Daoy (cell line): ENCODE results near the gene KCTD16. TPM values are rescaled to one million over a fixed set of nuclear protein-coding genes. Genes with fewer than 3 reads are reported as not detected.

Source experiments
- DNase-seq: peaks from one replicate; pipeline ENCODE4 v3.0.0-alpha.2; 2015; ENCODE audit warnings: low read depth
- total RNA-seq: library from RNA; depleted of rRNA; stranded (reverse); fragments of >200 nt; shearing (Covaris generic); gene quantifications from 2 replicates; pipeline ENCODE4 v1.2.3, GENCODE V29; 2014

Gene KCTD16
- total RNA-seq, 1 experiment from 2014 or later, result 0.63 TPM

DNA sequence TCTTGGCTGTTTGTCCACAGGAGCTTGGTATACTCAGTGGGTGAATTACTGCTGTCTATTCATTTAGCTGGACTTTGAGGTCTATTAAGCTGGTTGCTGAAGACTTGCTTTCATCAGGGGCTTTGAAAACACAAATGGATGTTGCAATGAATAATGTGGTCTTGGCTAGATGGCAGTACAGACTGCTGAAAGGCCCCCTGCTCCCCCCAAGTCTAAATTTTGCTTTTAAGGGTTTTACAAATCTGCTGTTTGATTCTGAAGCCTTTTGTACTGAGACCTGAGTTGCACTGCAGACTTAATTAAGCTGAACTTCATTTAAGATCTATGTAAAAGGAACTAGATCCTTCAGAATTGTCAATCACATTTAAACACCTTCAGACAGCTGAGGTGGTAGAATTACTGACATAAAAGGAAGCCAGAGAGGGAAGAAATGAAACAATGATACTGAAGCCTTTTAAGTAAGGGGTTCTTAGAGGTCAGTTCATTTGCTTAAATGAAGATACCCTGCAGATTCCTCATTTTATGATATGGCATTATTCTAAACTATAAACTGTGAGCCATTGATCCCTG, 37.3 kb downstream of the KCTD16 start:
- DNase-seq, result no peak

DNA sequence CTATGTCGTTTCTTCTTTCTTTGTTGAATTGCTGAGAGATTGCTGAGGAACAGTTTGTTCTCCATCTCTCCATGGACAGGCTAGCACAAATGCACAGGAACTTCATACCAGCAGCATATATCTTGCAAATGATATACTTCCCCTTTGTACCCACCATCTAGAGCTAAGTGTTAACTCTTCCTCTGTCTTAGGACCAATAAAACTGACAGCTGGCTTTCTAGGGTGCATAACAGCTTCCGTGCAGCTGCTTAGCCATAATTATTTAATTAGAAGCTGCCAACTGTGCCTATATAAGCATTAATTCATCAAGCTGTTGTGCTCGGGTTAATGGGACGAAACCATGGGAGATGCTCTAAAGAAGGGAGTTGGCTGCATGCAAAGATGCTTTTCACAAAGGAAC, 38.7 kb downstream of the KCTD16 start:
- no peak for DNase-seq

DNA sequence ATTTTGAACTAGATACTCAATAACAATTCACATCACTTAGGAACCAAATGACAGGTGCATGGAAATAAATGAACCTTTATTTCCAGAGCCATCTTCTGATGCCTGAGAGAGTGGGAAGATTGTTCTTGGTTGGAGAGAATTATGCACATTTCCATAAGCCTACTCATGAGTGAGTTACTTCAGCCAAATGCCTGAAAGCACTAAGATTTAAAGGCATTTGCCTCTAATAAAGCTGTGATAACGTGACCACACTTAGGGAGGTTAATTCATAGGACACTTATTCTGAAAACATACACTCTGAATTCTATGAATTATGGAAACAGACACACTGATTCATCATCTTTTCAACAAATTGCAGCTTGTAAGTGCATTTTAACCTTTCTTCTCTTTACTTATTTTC, 40.0 kb downstream of the KCTD16 start:
- no peak for DNase-seq

DNA sequence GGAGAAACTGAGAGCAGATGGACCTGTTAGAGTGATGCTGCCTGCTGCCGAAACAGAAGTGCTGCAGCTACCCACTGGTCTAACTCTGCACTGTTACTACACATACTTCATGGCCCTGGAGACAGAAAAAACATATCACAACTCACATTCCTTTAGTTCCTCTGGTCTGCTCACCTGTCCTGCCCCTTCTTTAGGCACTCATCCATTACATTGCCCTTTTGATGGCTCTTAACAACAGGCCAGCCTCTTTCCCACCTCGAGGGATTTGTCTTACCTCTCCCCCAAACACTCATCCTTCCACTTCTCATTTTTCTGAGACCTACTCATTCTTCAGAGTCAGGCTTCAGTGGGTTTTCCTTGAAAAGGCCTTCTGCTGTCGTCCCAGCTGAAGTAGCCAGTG, 49.2 kb downstream of the KCTD16 start:
- no peak for DNase-seq

DNA sequence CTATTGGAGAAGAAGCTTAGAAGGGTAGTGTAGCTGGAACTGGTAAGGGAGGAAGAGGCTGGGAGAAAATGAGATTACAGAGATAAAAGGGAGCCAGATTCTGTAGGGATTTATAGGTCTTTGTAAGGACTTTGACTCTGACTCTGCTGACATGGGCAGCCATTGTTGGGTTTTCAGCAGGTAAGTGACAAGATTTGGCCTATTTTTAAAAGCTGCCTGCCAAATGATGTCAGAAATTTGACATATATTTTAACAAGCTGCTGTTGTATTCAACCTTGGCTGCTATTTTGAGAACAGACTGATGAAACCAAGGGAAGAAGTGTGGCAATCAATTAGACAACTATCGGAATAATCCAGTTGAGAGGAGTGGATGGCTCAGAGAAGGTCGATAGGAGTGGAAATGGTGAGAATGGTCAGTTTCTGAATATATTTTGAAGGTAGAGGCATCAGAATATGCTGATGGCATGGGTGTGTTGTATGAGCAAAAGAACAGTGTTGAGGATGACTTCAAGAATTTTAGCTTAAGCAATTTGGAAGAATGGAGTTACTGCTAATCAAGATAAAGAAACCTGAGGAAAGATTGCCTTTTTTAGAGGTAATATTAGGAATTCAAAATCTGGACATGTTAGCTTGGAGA, 56.8 kb downstream of the KCTD16 start:
- no peak for DNase-seq

DNA sequence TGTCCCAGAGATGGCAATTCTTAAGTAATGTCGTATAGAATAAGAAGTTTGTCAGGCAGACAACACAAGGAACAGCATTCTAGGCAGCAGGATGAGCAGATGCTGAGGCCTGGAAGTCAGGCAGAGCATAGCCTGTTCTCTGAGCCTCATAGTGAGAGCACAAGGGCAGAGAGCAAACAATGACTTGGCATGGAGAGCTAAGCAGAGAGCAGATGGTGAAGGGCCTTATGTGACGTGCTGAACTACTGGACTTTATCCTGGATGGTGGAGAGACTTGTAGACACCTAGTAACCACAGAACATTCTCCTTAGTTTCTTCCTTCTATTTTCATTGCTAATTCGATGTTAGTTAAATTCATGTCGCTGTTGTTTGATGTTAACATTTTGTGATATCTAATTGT, 60.1 kb downstream of the KCTD16 start:
- DNase-seq, result no peak

DNA sequence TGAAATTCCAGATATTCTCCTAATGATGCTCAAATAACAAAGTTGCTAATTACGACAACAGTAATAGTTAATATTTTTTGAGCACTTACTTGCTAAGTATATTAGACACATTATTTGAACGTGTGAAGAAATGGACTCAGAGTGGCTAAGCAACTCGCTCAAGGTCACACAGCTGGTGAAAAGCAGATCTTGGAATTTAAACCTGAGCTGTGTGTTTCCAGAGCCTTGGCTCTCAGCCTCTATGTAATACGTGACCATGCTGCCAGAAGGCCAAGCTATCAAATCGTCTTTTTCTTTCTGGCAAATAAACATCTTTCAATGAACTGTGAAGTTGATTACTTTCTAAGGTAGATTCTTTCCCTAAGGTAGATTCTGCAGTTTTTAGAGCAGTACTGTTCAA, 61.6 kb downstream of the KCTD16 start:
- no peak for DNase-seq

DNA sequence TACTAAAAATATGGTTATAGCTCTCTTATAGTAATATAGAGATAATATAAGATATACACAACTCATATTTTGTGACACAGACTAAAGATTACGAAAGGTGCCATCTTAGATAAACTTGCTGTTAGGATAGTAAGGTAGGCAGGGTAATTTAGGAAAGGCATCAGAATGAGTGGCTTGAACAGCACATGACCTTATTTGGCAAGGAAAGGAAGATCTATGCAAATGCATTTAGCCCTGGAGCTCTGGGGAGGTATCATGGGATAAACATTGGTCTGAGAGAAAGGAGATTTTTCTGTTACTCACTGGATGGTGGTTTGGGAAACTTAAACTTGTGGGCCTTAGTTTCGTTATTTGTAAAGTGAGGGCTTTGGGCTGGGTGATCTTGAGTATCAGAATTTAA, 65.8 kb downstream of the KCTD16 start:
- no peak for DNase-seq

DNA sequence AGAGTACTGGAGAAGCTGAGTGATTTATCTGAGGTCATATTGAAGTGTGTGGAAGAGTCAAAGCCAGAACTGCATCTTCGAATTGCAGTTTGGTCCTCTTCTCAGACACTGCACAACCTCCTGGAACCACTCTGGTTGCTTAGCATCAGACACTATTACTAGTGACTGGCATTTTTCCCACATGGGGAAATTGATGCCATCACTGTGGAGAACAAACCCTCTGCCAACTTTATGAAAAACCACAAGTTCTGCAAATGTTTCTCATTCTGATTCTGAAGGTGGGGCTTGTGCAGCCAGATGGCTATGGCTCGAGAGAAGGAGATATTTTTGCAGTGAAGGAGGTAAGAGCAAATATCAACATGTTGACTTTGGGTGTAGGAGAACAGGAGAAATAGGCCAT, 67.2 kb downstream of the KCTD16 start:
- DNase-seq, result no peak

DNA sequence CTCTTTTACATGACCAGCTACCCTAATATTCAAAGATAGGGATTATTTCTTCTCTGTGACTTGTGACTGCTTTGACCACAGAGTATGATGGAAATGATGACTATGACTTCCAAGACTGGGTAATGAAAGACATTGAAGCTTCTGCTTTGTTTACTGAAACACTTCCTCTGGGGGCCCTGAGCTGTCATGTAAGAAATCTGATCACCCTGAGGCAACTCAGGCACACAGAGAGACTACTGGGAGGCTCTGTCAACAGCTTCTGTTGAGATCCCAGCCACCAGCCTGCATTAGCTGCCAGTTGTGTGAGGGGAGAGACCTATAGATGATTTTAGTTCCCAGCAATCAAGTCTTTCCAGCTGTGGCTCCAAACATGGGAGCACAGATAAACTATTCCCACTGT, 76.5 kb downstream of the KCTD16 start:
- no peak for DNase-seq

DNA sequence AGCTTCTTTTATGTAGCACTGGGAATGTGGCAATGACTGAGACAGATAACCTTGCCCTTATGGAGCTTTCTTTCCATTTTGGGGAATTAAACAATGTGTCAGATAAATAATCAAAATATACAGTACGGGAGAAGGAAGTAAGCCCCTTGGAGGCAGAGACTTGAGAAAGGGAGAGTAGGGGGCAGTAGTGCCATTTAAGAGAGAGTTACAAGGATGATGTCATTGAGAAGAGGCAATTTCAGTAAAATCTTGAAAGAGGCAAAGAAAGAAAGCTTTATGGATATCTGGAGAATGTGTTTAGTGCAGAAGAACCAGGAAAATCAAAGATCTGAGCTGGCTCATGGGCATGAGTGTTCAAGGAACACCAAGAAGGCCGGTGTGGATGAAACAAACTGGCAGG, 77.3 kb downstream of the KCTD16 start:
- DNase-seq, result no peak

DNA sequence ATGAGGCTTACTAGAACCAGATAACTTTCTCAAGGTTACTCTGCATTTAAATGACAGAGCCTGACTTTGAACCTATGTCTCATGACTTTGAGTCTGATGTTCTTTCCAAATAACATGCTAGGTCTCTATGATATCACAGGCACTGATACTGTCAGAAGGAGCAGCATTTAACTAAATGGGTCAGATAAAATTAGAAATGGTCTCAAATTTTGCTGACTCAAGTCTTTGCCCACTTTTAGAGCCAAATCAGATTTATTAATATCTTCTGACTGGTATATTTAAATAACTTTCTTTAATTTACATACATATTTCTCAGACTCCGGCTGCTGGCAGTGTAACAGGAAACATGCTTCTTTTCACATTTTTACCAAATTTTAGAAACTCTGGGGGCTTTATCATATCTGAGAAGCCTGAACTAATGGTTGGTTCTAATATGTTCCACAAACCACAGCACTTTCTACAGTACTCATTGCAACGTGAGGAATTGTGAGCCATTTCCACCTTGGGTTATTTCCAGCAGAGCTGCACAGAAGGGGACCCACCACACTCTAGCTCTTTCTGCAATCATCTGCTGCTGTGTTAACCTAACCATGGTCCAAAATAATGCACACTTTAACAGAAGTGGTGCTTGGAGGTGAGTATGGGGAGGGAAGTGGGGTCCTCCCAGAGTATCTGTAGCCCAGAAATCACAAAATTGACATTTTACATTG, 79.2 kb downstream of the KCTD16 start:
- no peak for DNase-seq

DNA sequence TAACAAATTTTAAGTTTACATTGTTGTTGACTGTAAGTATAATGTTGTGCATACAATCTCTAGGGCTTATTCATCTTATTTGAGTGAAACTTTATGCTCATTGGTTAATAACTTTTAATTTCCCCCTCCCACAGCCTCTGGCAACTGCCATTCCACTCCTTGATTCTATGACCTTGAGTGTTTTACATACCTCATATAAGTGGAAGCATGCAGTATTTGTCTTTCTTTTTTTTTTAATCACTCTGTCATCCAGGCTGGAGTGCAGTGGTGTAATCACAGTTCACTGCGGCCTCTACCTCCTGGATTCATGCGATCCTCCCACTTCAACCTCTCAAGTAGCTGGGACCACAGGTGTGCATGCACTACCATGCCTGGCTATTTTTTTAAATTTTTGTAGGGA, 83.9 kb downstream of the KCTD16 start:
- no peak for DNase-seq

DNA sequence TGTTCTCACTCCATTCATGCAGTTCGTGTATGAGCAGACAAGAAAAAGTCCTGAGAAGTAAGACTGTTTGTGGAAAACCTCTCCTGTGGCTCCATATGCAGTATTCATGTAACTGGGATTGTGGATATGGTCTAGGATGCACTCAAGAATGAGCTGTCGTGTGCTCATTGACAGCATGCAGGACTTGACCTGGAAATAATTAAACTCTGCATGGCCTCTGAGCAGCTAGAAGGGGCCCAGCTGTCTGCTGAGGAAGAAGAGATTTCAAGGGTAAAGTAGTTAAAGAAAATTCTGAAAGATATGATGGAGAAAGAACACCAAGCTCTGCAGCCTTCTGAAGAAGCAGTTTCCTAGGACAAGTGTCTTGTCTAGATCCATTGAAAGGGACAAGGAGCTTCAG, 89.4 kb downstream of the KCTD16 start:
- no peak for DNase-seq

DNA sequence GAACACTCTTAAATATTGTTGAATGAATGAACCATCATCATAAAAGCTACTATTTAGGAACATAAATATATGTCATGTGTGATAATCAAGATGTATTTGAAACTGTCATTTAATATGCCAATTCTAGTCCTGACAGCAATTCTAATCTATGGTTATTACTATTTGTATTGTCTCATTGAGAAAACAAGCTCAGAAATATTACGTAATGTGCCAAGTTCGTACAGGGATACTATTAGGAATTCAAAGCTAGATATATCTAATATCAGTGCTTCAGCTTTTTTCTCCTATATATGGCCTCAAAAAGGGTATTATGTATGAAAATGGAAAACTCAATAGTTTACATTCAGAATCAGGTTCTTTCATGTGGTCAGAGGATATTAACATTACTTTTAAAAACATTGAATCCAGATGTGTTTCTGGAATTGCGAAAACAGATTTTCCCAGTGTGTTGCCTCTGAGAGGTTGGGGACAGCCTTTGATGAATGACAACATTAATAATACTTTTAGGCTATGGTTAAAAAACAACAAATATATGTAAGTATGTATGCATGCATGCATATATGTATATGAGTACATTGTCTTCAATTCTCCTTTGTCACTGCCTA, 95.1 kb downstream of the KCTD16 start:
- DNase-seq, result no peak

DNA sequence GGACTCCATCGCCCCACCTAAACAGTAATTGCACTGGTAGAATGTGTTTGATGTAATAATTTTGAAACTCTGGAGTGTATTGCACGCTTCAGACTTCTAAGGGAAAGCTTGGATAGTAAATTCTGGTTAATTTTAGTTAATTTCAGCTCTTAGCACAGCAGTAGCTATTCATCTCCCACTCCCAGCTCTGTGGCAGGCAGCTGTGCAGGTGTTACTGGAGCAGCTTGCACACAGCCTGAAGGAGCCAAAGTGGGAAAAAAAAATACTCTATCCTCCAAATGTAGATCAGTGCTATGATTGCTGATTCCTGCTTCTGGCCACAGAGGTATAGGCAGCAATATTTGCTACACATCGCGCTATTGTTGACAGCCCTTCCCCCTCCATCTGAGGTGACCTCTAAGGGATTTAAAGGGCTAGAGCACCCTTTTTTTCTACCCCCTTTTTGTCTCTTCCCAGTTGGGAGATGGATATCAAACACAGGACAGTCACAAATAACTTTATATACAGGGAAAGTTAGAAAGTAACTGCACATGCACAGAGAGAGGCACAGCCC, 97.4 kb downstream of the KCTD16 start:
- no peak for DNase-seq

DNA sequence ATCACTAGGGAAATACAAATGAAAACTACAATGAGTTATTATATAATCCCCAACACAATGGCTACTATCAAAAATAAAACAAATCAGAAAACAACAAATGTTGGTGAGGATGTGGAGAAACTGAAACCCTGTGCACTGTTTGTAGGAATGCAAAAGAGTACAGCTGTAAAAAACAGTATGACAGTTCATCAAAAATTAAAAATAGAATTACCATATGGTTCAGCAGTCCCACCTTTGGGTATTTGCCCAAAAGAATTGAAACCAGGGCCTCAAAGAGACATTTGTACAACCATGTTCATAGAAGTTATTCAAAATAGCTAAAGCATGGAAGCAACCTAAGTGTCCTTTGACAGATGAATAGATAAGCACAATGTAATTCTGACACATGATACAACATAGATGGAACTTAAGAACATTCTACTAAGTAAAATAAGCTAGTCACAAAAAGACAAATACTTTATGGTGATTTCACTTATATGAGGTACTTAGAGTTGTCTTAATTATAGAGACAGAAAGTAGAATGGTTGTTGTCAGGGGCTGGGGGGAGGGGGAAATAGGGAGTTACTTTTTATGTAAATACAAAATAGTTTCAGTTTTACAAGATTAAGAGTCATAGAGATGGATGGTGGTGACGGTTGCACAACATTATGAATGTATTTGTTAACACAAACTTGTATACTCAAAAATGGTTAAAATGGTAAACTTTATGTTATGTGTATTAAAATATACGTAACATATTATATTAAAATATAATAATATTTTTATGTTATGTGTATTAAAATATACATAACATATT, 102.8 kb downstream of the KCTD16 start:
- no peak for DNase-seq

DNA sequence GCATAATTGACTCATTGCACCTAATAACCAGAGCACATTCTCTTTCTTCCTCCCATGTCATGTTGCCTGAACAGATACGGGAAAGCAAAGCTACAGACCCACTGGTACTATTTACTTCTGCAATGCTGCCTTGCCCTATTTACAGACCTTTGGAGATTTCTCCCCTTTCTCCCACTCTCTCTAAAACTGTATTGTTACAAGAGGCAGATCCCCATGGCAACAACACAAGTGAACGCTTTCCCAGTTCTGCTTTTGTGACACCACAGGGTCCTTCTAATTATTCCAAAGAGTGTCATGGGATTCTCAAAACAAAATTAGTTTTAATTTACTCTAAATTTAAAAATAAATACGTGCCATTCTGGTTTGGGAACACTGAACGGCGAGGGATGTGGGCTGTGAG, 104.7 kb downstream of the KCTD16 start:
- DNase-seq, result no peak

DNA sequence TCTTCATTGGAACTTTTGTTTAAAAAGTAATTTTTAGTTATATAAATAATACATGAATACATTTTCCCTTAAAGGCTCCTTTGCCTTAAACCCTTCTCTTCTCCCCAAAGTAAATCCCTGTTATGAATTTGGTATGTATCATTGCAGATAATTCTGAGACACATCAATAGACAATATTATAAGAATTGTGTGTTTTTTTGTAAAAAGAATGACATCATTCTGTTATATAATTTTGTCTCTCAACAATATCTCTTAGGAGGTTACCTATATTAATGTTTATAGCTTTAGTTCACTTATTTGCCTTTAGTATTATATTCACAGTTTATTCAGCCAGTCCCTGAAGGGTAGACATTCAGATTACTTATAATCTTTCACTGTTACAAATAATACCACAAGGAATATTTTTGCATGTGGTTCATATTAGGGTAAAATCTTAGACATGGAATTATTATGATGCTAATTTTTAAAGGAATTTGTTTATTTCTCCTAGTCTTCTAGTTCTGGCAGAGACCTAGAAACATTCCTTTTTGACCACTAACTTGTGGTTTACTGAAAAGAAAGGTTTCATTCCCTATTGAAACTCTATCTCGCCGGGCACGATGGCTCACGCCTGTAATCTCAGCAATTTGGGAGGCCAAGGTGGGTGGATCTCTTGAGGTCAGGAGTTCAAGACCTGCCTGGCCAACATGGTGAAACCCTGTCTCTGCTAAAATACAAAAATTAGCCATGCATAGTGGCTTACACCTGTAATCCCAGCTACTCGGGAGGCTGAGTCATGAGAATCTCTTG, 105.6 kb downstream of the KCTD16 start:
- DNase-seq, result no peak

DNA sequence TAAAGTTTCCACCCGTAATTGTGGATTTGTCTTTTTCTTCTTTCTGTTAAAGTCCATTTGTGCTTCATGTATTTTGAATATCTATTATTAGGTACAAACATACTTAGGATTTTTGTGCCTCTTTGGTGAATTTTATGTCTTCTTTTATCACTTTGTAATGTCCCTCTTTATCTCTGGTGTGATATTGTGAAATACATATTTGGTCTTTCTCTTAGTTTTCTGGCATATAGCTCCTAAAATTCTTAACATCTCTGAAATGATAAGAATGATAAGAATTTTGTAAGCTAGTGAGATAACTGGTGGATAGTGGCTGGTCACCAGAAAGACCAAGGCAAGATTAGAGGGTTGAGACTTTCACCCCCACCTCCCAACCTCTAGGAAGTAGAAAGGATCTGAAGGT, 111.1 kb downstream of the KCTD16 start:
- DNase-seq, result no peak

DNA sequence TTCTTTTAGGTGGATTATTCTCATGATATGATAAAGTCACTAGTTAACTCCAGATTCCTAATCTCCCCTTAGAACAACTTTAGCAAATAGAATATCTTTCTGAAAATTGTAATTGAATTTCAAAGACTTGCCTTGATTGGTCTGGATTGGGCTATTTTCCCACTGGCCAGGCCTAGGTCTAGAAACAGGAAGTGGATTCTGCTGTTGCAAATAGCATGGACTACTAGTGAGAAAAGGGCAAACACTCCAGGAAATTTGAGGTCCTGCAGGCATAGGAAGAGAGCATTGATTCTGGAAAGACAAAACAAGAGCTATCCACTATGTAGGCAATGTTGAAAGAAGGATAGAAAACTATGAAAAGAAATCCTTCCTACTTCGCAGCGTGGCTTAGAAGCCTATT, 113.4 kb downstream of the KCTD16 start:
- no peak for DNase-seq
